GM21825 (cell line): ENCODE data around the gene LTA.
"Not testable (repeated sequence)": the region's sequence is repeated elsewhere in the genome, so short reads cannot be mapped to it uniquely, and the experiment has no call there.

Experiments
- ATAC-seq: cut with Tn5 transposase; IDR thresholded peaks from one replicate; pipeline ENCODE4 v1.9.1; 2021; ENCODE audit warnings: mild to moderate bottlenecking, moderate library complexity; ENCODE audit not compliant: unreplicated experiment

The LTA gene

GRCh38 chr6:31586008-31586407 is 13.9 kb downstream of the LTA start, which contains the start of gene LST1:
TSS of gene LST1 (plus strand) at chr6:31586277. CDS start at chr6:31587300, 1,023 bp downstream.
- no peak for ATAC-seq

DNA sequence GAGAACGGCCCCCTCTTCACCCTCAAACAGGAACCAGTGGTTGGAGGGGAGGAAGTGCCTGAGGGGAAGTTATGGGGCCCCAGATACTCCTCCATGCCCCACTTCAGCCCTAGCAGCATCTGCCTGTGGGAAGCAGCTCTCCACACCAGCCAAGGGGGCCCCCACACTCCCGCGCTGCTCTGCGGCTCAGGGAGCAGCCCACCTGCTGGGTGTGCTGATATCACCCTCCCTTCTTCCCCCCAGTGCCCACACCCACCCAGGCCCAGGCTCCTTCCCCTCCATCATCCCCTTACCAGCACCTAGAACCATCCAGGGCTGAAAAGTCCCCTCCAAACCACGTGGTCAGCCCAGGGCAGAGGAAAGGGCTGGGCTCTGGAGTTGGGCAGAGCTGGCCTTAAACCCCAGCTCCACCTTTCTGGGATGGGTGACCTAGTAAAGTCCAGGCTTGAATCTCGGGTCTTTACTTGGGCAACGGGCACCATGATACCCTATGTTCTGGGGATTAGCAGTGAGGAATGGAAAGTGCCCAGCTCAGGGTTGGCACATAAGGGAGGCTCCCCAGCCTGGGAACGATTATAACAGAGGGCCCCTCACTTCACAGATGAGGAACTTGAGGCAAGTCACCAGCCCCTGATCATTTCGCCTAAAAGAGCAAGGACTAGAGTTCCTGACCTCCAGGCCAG is 14.7 kb downstream of the LTA start:
- no peak for ATAC-seq

GRCh38 chr6:31587791-31588777 is 16.0 kb downstream of the LTA start:
- ATAC-seq: no peak

- no peak for ATAC-seq
Measured at GRCh38 chr6:31588871-31589650, 17.0 kb downstream of the LTA start.

- not testable (repeated sequence) for ATAC-seq
Measured at GRCh38 chr6:31590691-31591090, 18.6 kb downstream of the LTA start.

GRCh38 chr6:31592396-31592771 is 20.3 kb downstream of the LTA start:
- ATAC-seq: no peak

DNA sequence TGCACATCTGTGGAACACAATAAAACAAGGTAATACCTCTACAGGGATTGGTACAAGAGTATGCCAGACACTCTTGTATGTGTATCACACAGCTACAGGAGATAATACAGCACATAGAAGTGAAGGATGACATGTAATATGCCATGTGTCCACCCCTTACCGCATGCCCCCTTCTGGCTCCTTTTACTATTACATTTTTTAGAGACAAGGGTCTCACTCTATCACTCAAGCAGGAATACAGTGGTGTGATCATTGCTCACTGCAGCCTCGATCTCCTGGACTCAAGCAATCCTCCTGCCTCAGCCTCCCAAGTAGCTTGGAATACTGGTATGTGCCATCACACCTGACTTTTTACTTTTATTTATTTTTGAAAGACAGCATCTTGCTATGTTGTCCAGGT is 24.9 kb downstream of the LTA start:
- ATAC-seq: no peak

- ATAC-seq: no peak
Measured at GRCh38 chr6:31607317-31607716, 35.2 kb downstream of the LTA start.

- ATAC-seq: no peak
Measured at GRCh38 chr6:31609519-31610406, 37.7 kb downstream of the LTA start.

GRCh38 chr6:31610968-31611367 is 38.9 kb downstream of the LTA start:
- ATAC-seq: no peak

DNA sequence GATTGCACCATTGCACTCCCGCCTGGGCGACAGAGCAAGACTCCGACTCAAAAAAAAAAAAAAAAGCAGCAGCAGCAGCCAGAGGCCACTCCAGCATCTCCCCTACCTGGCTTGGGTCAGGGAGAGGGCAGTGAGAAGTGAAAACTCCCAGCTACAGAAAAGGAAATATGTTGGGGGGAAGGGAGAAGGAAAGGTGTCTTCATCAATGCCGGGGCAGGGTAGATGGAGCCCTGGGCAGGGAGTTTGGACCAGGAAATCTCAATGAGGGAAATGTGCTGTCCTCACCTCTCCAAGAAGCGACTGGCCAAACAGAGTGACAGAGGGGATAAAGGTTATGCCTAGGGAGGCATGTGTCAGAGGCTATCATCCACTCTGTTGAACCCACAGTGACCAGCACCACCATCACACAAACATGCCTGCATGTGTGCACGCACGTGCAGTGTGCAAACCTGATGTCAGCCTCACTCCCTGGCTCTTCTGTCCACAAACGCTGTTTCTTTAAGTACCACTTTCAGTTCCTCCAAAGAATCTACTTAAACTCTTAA is 42.1 kb downstream of the LTA start:
- no peak for ATAC-seq

DNA sequence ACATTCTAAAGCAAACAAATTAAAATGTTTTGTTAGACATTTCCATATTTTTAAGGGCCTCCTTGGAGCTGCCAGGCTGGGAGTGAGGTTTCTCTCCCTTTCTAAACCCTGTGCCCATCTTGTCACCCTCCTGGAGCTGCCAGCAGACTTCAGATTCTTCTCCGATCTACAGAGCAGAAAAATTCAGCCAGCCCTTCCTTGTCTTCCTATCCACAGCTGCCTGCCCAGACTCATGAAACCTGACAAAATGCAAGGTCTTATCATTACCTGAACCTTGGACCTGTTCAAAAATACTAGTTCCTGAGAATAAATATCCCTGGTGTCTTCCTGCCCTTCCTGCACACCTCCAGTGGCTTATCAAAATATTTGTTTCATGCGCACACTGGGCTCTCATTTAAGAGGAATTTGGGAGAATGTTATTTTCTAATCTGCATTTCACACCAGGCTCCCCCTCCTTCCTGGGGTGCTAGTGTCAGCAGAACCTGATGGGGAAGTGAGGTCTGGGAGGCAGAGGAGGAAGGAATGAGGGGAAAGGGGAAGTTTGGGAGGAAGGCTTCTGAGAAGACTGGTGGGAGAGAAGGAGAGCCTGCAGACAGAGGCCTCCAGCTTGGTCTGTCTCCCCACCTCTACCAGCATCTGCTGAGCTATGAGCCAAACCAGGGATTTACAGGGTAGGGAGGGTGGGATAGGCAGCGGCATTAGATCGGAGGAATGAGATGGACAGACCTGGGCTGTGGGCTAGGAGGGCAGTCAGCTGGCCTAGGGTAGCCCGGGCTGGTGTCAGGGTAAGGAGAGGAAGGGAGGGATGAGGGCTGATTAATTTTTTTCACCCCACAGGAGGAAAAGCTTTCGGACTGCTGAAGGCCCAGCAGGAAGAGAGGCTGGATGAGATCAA is 42.8 kb downstream of the LTA start, which contains the start of gene AIF1:
TSS of gene AIF1 (plus strand) at position 551 of the 895 bp plus-strand sequence. CDS start at position 647, 96 bp downstream.
- no peak for ATAC-seq

GRCh38 chr6:31615748-31616147 is 43.7 kb downstream of the LTA start:
- no peak for ATAC-seq

DNA sequence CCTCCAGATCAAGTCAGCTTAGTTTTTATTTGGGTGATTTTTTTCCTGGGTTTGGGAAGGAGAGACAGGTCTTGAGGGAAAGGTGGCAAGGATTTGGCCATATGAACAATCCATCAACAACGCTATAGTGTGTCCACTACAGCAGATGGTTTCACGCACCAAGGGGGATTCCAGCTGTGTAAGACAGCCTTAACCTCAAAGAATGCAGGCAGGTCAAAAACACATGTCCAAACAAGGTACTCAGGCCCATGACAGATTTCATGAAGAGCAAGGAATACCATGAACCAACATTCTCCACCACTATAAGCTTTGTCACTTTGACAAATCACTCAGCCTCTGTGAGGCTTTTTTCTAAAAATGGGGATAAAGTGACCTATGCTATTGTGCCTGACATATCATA is 44.9 kb downstream of the LTA start:
- no peak for ATAC-seq

DNA sequence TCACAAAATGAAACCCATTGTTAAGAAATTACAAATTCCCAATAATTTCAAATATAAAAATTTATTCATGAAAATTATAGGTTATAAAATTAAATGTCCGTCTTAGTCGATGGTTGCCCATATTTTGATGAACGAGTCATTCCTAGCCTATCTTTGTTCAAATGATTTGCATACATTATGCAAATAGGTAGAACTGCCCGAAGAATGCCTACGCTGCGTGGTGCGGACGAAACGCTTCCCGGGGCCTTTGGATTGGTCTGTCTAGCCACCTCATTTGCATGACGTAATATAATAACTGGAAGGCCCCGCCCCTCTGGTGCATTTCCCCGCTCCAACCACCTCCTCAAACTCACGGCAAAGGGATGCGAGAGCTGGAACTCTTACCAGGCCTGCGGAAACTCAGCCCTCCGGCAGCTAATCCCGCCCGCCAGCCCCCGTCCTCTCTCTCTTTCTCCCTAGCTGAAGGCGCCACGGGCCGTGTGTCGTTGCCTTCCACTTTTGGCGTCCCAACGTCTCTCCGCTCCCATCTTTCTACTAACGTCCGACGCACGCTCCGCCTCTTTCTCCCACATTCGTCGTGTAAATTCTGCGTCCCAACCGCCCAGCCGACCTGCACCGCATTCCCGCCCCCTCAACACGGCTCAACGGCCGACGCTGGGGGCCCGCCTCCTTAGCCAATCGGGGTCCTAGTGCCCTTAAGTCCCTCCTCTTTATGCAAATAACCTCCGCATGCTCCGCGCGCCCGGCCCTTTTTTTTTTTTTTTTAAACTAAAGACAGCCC is 47.9 kb downstream of the LTA start:
- ATAC-seq: peak; percentile 75

DNA sequence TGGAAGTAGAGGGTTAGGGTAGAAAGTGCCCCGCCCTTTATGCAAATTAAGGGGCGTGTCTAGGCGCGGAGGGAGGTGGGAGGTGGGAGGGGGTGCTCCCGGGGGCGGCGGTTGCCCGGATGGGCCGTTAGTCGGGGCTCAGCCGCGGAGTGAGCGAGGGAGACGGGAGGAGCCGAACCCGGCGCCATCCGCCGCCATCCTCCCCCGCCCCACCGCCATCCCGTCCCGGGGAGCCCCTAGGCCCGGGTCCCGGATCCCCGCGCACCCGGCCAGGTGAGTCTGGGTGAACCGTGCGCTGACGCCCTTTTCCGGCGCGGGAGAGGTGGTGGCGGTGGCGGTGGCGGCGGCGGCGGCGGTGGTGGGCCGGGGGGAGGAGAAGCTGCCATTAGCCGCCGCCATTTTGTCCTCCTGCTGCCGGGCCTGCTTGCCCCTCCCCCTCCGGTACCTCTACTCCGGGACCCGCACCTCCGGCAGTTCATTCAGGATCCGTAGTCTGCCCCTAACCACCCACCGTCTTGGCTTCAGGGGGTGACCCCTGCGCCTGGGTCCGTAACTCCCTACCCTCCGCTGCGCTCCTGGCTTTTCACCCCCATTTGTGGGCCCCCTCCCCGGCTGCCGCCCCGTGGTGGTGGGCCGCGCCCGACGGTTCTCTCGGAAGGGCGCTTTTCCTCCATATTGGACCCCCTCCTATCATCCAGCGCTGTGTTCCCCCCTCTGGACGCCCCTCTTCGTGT is 48.7 kb downstream of the LTA start, which contains the start of gene PRRC2A:
TSS of gene PRRC2A (plus strand) at position 130 of the 734 bp plus-strand sequence. CDS start 2,075 bp downstream, outside the sequence.
- peak; percentile 49 for ATAC-seq

GRCh38 chr6:31621320-31621939 is 49.3 kb downstream of the LTA start:
- ATAC-seq: no peak
